HepG2 (cell line): ENCODE data around the gene METTL22. TPM values are rescaled to one million over a fixed set of nuclear protein-coding genes. Genes with fewer than 3 reads are reported as not detected.
A peak's percentile ranks its signal among the peaks of the same experiment; 100 is the strongest.

Experiments
- ATAC-seq: fragments of 200-7000 bp; cut with Tn5 transposase; 3 replicates; pipeline ENCODE4 v1.9.1; 2020; ENCODE audit warnings: mild to moderate bottlenecking, moderate library complexity
- BruUV-seq: library from RNA; stranded (reverse); fragments of 400-500 nt; replicated peaks from 2 replicates; lab custom pipeline; 2021; lab: Mats Ljungman, UMichigan
- CTCF ChIA-PET: fragments of 300-600 bp; formaldehyde crosslinking; extraction: SDS; loops from one replicate; lab custom pipeline; 2021; ENCODE audit warnings: low total read pairs, inconsistent platforms, low intra/inter-chr PET ratio; lab: Yijun Ruan, JAX
- POLR2A ChIA-PET: fragments of 350-600 bp; sonication (Branson Sonifier 250); formaldehyde crosslinking; loops from one replicate; lab custom pipeline; 2020; ENCODE audit warnings: antibody characterized with exemption, inconsistent platforms; lab: Yijun Ruan, JAX
- DNase-seq: peaks from one replicate; pipeline ENCODE4 v3.0.0-alpha.2; 2015; ENCODE audit warnings: low spot score
- FAIRE-seq: peaks from 3 replicates; lab custom pipeline; 2011; peaks lifted over from hg19 to GRCh38; lab: Jason Lieb, UNC
- H2AFZ ChIP-seq: one replicate; pipeline ENCODE4 v1.6.1; 2011; ENCODE audit warnings: low read length, inconsistent platforms
- H3K27ac ChIP-seq: fragments of 300-600 bp; 3 replicates; pipeline ENCODE4 v1.8.0; 2011; ENCODE audit warnings: mixed run types, mild to moderate bottlenecking, mixed read lengths, low read length, inconsistent platforms; ENCODE audit not compliant: insufficient read depth; ENCODE audit errors: extremely low read length
- H3K27me3 ChIP-seq, 2 experiments: fragments of 200-600 bp in 1 of 2; 2 replicates in 1 of 2; 3 replicates in 1 of 2; pipeline versions ENCODE4 v1.6.0 to v1.8.0; 2011; ENCODE audit warnings: low read length in 2 of 2, mild to moderate bottlenecking in 2 of 2, moderate library complexity in 2 of 2, inconsistent platforms in 1 of 2; ENCODE audit not compliant: insufficient read depth in 2 of 2, control insufficient read depth in 1 of 2
- H3K36me3 ChIP-seq, 2 experiments: fragments of 200-600 bp in 1 of 2; replicated peaks in 1 of 2; 2 replicates in 1 of 2; 3 replicates in 1 of 2; pipeline versions ENCODE4 v1.5.1 to v1.8.0; 2011; ENCODE audit warnings: low read length in 2 of 2, inconsistent platforms in 1 of 2; ENCODE audit not compliant: insufficient read depth in 2 of 2, control insufficient read depth in 1 of 2
- H3K4me1 ChIP-seq: 2 replicates; pipeline ENCODE4 v1.5.1; 2012; ENCODE audit warnings: low read length, inconsistent platforms; ENCODE audit not compliant: insufficient read depth
- H3K4me2 ChIP-seq: 2 replicates; pipeline ENCODE4 v1.6.0; 2011; ENCODE audit warnings: low read depth, low read length, inconsistent platforms
- H3K4me3 ChIP-seq, 3 experiments: fragments of 200-600 bp in 1 of 3; sonication (generic), shearing (Covaris generic) in 1 of 3; replicated peaks in 1 of 3; 2 replicates each; pipeline ENCODE4 v1.5.1; 2011 to 2016; ENCODE audit warnings: low read length in 3 of 3, inconsistent platforms in 2 of 3, low read depth in 2 of 3, mild to moderate bottlenecking in 2 of 3, control low read depth in 1 of 3, mixed read lengths in 1 of 3; ENCODE audit not compliant: insufficient read depth in 1 of 3
- H3K79me2 ChIP-seq: one replicate; pipeline ENCODE4 v1.6.1; 2011; ENCODE audit warnings: low read length, inconsistent platforms; ENCODE audit not compliant: insufficient read depth
- H3K9ac ChIP-seq: 2 replicates; pipeline ENCODE4 v1.6.0; 2011; ENCODE audit warnings: mild to moderate bottlenecking, low read depth, low read length, inconsistent platforms; ENCODE audit not compliant: insufficient read depth
- H3K9me3 ChIP-seq: 2 replicates; pipeline ENCODE4 v1.5.1; 2012; ENCODE audit warnings: mild to moderate bottlenecking, low read length
- H4K20me1 ChIP-seq: 2 replicates; pipeline ENCODE4 v1.6.0; 2011; ENCODE audit warnings: inconsistent platforms, mild to moderate bottlenecking, low read length, moderate library complexity; ENCODE audit not compliant: insufficient read depth
- ATRX ChIP-seq: sonication (generic); formaldehyde crosslinking; IDR thresholded peaks from 2 replicates; pipeline ENCODE4 v1.4.0; 2020; ENCODE audit warnings: missing genetic modification reagents, borderline replicate concordance
- ISL2 ChIP-seq: sonication (generic); formaldehyde crosslinking; IDR thresholded peaks from 2 replicates; pipeline ENCODE4 v1.5.0; 2020; ENCODE audit warnings: missing genetic modification reagents
- PAWR ChIP-seq: sonication (generic); formaldehyde crosslinking; IDR thresholded peaks from 2 replicates; pipeline ENCODE4 v1.4.0; 2020; ENCODE audit warnings: missing genetic modification reagents, mild to moderate bottlenecking, borderline replicate concordance
- RFXANK ChIP-seq: IDR thresholded peaks from 2 replicates; pipeline ENCODE4 v1.6.1; 2016
- RXRA ChIP-seq: sonication (generic); formaldehyde crosslinking; IDR thresholded peaks from 2 replicates; pipeline ENCODE4 v1.5.1; 2020; ENCODE audit warnings: missing genetic modification reagents
- ZNF10 ChIP-seq: sonication (generic); formaldehyde crosslinking; IDR thresholded peaks from 2 replicates; pipeline ENCODE4 v1.4.0; 2020; ENCODE audit warnings: mild to moderate bottlenecking, low read depth, missing genetic modification reagents, borderline replicate concordance
- ZNF143 ChIP-seq: sonication (generic); formaldehyde crosslinking; IDR thresholded peaks from 2 replicates; pipeline ENCODE4 v1.4.0; 2020; ENCODE audit warnings: missing genetic modification reagents
- ZNF296 ChIP-seq: sonication (generic); formaldehyde crosslinking; conservative IDR thresholded peaks from 2 replicates; pipeline ENCODE4 v1.5.0; 2020; ENCODE audit warnings: mild to moderate bottlenecking, missing genetic modification reagents
- ZNF550 ChIP-seq: sonication (generic); formaldehyde crosslinking; IDR thresholded peaks from 2 replicates; pipeline ENCODE4 v1.4.0; 2020; ENCODE audit warnings: mild to moderate bottlenecking, missing genetic modification reagents, borderline replicate concordance
- ZNF569 ChIP-seq: sonication (generic); formaldehyde crosslinking; IDR thresholded peaks from 2 replicates; pipeline ENCODE4 v1.5.0; 2020; ENCODE audit warnings: mild to moderate bottlenecking, missing genetic modification reagents, moderate library complexity, borderline replicate concordance
- ZNF761 ChIP-seq: sonication (generic); formaldehyde crosslinking; conservative IDR thresholded peaks from 2 replicates; pipeline ENCODE4 v1.4.0; 2020; ENCODE audit warnings: mild to moderate bottlenecking, missing genetic modification reagents
- WGBS: methylation state at CpG from one replicate; pipeline ENCODE4 v1.1.6; 2017; ENCODE audit warnings: low lambda C conversion rate; 5-methylcytosine and 5-hydroxymethylcytosine counted together
- in situ Hi-C: cut with HindIII; loops from 2 replicates; pipeline ENCODE4 v1.10.0; 2017; ENCODE audit warnings: low pct_unique_long_range_greater_than_20kb; ENCODE audit not compliant: extremely low pct_ligation_motif_present
- intact Hi-C: fragments of 100-400 bp; cut with micrococcal nuclease; formaldehyde crosslinking; loops from one replicate; pipeline ENCODE4 v1.10.0; 2022; ENCODE audit not compliant: unreplicated experiment
- polyA plus RNA-seq, 8 experiments: library from polyadenylated mRNA; depleted of rRNA in 3 of 8; stranded (reverse) in 7 of 8; unstranded in 1 of 8; fragments of >200 nt; fragmentation: Illumina TruSeq in 4 of 8; extraction: Trizol in 4 of 8; gene quantifications; 2 replicates each; pipeline versions ENCODE4 v1.2.1 to v1.2.3, GENCODE V29; 2011 to 2016; ENCODE audit warnings: low read depth in 4 of 8, missing spikeins in 1 of 8, mixed read lengths in 1 of 8; ENCODE audit not compliant: insufficient read depth in 1 of 8
- total RNA-seq, 5 experiments: library from RNA; depleted of rRNA; stranded (reverse); fragments of >200 nt; fragmentation: Illumina TruSeq; extraction: Trizol; gene quantifications; 2 replicates each; pipeline ENCODE4 v1.2.3, GENCODE V29; 2016; ENCODE audit warnings: low read depth in 1 of 5
- TF ChIP-seq, protein P1 (sequence below): fragments of 450-650 bp; IDR thresholded peaks from 2 replicates; pipeline ENCODE4 v1.6.1; 2017
- TF ChIP-seq, protein P2 (sequence below): sonication (generic); formaldehyde crosslinking; IDR thresholded peaks from 2 replicates; pipeline ENCODE4 v1.4.0; 2020; ENCODE audit warnings: missing genetic modification reagents, low read depth, mild to moderate bottlenecking, borderline replicate concordance

The METTL22 gene
- total and polyA plus RNA-seq, 2 of the 13 experiments (the other 11 are each of a cell fraction or from before 2014, with no cell fraction given), result 36.2 to 94.8 TPM

- FAIRE-seq, result no peak
- Histone ChIP-seq H3K4me2 (peak overlapping the region; percentile 89), H3K79me2 (peaks cover 33% of the 10 kb centered on the region), H4K20me1 (peaks cover 6% of the 10 kb centered on the region; the same call in 1 of the 2 replicates), H3K36me3 (peaks cover 1 to 5% of the 10 kb centered on the region in 2 experiments; a peak in 1 of 5 replicates), H3K9me3 (no peaks in the 10 kb centered on the region), H3K27ac (peak overlapping the region; percentile 68), H3K4me3 (peak overlapping the region in 1 of 3 experiments; percentile 81; a peak in 2 of 6 replicates), H3K9ac (peak overlapping the region; percentile 71; the same call in 1 of the 2 replicates), H2AFZ (no peak overlapping the region), H3K4me1 (peaks cover 82% of the 10 kb centered on the region), H3K27me3 (no peaks in the 10 kb centered on the region; a peak in 1 of 5 replicates)
- no peak for DNase-seq
- WGBS, result 89% methylated on average over 7 of the region's 7 CpGs
- CTCF ChIA-PET, result no interaction called here
- intact Hi-C loops (loop anchor here (5.0 to 10.0 kb wide), 2 partner anchors 185 to 418 kb away; partner anchors contain the start of gene HAPSTR1), in situ Hi-C loops (loop anchor here (5.0 kb wide), 1 partner anchor 65 kb away; no protein-coding TSS in a partner anchor)
- ATAC-seq, result no peak
- BruUV-seq, result no TSS peak
- POLR2A ChIA-PET, result interaction anchor here (1.3 to 2.1 kb wide), 3 partner anchors 65 to 414 kb away, joined by 5 to 17 read pairs (median 12); partner anchors contain the start of gene HAPSTR1
- TF ChIP-seq ISL2 (CRISPR knock-in tag), result no peak
- TF ChIP-seq ZNF10 (CRISPR knock-in tag), result no peak
- no peak for TF ChIP-seq ATRX (CRISPR knock-in tag)
- 0 out of 2 replicates have a peak, but pooled peaks have one; percentile 45 for TF ChIP-seq PAWR (CRISPR knock-in tag)
- 0 out of 2 replicates have a peak, but pooled peaks have one; percentile 33 for TF ChIP-seq ZNF550
- TF ChIP-seq ZNF569 (CRISPR knock-in tag), result no peak
- no peak for TF ChIP-seq ZNF761 (CRISPR knock-in tag)
- TF ChIP-seq ZNF296 (CRISPR knock-in tag), result no peak
- TF ChIP-seq, protein P1, sequence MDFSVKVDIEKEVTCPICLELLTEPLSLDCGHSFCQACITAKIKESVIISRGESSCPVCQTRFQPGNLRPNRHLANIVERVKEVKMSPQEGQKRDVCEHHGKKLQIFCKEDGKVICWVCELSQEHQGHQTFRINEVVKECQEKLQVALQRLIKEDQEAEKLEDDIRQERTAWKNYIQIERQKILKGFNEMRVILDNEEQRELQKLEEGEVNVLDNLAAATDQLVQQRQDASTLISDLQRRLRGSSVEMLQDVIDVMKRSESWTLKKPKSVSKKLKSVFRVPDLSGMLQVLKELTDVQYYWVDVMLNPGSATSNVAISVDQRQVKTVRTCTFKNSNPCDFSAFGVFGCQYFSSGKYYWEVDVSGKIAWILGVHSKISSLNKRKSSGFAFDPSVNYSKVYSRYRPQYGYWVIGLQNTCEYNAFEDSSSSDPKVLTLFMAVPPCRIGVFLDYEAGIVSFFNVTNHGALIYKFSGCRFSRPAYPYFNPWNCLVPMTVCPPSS, result no peak
- no peak for TF ChIP-seq RXRA (CRISPR knock-in tag)
- no peak for TF ChIP-seq ZNF143 (CRISPR knock-in tag)
- TF ChIP-seq, protein P2, sequence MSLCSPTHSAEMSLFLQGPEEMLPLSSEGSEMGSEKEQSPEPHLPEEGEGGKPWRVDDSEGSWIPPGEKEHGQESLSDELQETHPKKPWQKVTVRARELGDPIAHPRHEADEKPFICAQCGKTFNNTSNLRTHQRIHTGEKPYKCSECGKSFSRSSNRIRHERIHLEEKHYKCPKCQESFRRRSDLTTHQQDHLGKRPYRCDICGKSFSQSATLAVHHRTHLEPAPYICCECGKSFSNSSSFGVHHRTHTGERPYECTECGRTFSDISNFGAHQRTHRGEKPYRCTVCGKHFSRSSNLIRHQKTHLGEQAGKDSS, result 0 out of 2 replicates have a peak, but pooled peaks have one; percentile 27
- no peak for TF ChIP-seq RFXANK
Measured at GRCh38 chr16:8676737-8677375, 55.4 kb downstream of the METTL22 start.
